Measurements from ENCODE around the gene FBXL22. TPM values are rescaled to one million over a fixed set of nuclear protein-coding genes. Genes with fewer than 3 reads are reported as not detected.

FBXL22 gene
- total and polyA plus RNA-seq, 2 of the 8 experiments (the other 6 are each of a cell fraction or from before 2014, with no cell fraction given) = 0.09 to 0.47 TPM

- TF ChIP-seq GTF2F1 (IDR thresholded peaks at IDR 0.05; ENCODE audit: borderline replicate concordance, low read depth, low read length) = no peak
- no peak for TF ChIP-seq ATF2 (IDR thresholded peaks at IDR 0.05; ENCODE audit: low read length)
- no peak for TF ChIP-seq ATF3 (IDR thresholded peaks at IDR 0.05; ENCODE audit: insufficient read depth, low read depth, low read length)
- no peak for TF ChIP-seq NANOG (IDR thresholded peaks at IDR 0.05; ENCODE audit: insufficient read depth, low read depth, low read length, poor library complexity, severe bottlenecking)
- no peak for TF ChIP-seq TBP (IDR thresholded peaks at IDR 0.05; ENCODE audit: low read depth, low read length)
- no peak for TF ChIP-seq TAF7 (optimal IDR thresholded peaks at IDR 0.05; ENCODE audit: borderline replicate concordance, low read depth, low read length)
- TF ChIP-seq SP1 (IDR thresholded peaks at IDR 0.05; ENCODE audit: low read depth, low read length) = no peak
- TF ChIP-seq NRF1 (IDR thresholded peaks at IDR 0.05; ENCODE audit: low read depth, low read length) = no peak
- TF ChIP-seq ASH2L (IDR thresholded peaks at IDR 0.05; ENCODE audit: low read length) = no peak
Measured at GRCh38 chr15:63606308-63606707, 9.1 kb downstream of the FBXL22 start (continued).

Measured in H1 (cell line).